GM12801 (cell line): ENCODE results near the gene PDIA2.

Experiments
- TF ChIP-seq, protein P1 (sequence below): IDR thresholded peaks from one replicate; pipeline ENCODE4 v1.5.1; 2011; ENCODE audit warnings: control low read depth; ENCODE audit not compliant: insufficient read length; ENCODE audit errors: extremely low read depth

The PDIA2 gene, protein sequence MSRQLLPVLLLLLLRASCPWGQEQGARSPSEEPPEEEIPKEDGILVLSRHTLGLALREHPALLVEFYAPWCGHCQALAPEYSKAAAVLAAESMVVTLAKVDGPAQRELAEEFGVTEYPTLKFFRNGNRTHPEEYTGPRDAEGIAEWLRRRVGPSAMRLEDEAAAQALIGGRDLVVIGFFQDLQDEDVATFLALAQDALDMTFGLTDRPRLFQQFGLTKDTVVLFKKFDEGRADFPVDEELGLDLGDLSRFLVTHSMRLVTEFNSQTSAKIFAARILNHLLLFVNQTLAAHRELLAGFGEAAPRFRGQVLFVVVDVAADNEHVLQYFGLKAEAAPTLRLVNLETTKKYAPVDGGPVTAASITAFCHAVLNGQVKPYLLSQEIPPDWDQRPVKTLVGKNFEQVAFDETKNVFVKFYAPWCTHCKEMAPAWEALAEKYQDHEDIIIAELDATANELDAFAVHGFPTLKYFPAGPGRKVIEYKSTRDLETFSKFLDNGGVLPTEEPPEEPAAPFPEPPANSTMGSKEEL

DNA sequence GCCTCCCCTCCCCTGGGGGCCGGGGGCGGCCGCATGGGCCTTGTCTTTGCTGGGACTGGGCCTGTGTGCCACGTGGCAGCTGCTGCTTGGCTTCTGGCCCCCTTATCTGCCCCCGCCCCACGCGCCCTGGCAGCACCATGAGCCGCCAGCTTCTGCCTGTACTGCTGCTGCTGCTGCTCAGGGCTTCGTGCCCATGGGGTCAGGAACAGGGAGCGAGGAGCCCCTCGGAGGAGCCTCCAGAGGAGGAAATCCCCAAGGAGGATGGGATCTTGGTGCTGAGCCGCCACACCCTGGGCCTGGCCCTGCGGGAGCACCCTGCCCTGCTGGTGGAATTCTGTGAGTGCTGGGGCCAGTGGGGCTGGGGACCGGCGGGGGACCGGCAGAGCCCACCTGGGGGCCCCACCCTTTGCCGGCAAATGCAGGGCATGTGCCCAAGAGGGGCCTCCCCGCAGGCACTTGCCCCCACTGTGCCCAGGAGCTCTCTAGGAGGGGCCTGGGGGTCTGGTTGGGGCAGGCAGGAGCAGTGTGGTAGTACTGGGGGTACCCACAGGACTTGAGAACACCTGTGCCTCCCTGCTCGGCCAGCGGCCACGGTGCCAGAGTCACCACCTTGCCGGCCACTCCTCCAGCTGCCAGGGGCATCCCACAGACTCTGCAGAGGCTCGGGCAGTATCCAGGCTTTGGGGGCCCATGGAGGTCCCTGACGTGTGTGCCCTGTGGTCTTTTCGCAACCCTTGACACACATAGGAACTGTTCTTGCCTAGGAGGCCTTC is at the start of gene PDIA2:
PDIA2 (plus strand) TSS at position 132 of the 773 bp plus-strand sequence; CDS start at position 138, 6 bp downstream.
- TF ChIP-seq, protein P1, sequence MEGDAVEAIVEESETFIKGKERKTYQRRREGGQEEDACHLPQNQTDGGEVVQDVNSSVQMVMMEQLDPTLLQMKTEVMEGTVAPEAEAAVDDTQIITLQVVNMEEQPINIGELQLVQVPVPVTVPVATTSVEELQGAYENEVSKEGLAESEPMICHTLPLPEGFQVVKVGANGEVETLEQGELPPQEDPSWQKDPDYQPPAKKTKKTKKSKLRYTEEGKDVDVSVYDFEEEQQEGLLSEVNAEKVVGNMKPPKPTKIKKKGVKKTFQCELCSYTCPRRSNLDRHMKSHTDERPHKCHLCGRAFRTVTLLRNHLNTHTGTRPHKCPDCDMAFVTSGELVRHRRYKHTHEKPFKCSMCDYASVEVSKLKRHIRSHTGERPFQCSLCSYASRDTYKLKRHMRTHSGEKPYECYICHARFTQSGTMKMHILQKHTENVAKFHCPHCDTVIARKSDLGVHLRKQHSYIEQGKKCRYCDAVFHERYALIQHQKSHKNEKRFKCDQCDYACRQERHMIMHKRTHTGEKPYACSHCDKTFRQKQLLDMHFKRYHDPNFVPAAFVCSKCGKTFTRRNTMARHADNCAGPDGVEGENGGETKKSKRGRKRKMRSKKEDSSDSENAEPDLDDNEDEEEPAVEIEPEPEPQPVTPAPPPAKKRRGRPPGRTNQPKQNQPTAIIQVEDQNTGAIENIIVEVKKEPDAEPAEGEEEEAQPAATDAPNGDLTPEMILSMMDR = no peak

DNA sequence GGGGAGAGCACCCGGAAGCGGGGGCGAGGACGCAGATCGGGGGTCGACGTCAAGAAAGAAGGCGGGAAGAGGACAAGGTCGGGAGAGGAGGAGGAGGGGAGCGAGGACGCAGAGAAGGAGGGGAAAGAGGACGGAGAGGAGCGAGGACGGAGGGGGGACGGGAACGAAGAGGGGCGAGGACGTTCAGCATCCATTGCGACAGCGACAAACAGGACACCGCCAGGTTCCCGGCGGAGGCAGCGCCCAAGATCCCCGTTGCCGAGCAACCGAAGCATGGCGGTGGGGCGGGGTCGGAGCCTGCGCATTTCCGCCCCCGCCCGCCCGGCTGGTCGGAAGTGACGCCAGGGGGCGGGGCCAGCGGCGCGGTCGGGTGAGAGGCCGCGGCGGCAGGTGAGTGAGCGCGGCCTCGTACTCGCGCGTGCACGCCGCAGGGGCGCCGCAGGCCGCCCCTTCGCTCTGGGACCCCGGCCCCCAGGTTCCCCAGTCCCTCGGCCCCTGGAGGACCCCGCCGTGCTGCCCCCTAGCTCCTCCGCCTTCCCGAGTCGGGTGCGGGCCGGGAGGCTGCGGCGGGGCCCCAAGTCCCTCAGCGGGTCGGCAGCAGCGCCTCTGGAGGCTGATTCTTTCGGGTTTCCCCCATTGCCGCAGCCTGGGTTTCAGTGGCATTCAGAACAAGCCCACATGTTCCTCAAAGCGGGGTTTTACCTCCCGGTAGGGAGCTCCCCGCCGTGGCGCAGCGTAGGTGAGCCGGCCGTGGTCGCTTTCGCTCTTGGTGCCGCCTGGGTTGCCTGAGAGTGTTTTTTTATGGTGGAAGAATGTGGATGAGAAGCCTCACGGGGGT is 48.3 kb upstream of the PDIA2 start, which contains the start of gene FAM234A:
FAM234A (plus strand) TSS at position 354 of the 838 bp plus-strand sequence. CDS start 19,593 bp downstream, outside the sequence.
- TF ChIP-seq, protein P1 = no peak

DNA sequence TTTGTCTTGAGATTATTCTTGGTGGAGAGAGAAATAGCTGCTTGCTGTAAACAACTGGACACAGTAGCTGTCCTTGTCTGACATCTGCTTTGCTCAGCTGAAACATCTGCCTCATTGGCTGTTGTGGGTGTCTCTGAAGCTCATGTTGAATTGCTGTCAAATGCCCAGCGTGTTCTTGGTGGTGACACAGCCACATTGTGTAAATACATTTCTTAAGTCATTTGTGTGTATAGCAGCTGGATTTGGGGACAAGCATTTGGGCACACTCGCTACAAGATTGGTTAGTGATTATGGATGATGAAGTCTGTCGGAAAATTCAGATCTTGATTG is 43.1 kb upstream of the PDIA2 start:
- TF ChIP-seq, protein P1 = no peak

DNA sequence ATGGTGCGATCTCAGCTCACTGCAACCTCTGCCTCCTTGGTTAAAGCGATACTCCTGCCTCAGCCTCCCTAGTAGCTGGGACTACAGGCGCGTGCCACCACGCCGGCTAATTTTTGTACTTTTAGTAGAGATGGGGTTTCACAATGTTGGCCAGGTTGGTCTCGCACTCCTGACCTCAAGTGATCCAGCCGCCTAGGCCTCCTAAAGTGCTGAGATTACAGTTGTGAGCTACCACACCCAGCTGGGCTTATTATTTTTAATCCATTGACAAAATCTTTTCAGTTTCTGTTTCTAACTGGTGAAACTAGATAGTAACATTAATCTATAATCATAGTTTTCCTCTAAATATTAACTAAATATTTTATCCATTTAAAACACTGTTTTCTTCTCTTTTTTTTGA is 42.4 kb upstream of the PDIA2 start:
- TF ChIP-seq, protein P1 = no peak

DNA sequence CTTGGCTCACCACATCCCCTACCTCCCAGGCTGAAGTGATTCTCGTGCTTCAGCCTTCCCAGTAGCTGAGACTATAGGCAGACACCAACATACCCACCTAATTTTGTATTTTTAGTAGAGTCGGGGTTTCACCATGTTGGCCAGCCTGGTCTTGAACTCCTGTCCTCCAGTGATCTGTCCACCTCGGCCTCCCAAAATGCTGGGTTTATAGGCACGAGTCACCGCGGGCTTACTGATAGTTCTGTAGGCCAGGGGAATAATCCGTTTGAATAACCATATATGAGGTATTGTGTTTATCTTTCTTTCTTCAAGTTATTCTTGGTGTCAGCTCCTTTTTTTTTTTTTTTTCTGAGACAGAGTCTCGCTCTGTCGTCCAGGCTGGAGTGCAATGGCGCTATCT is 40.7 kb upstream of the PDIA2 start:
- TF ChIP-seq, protein P1 = no peak

DNA sequence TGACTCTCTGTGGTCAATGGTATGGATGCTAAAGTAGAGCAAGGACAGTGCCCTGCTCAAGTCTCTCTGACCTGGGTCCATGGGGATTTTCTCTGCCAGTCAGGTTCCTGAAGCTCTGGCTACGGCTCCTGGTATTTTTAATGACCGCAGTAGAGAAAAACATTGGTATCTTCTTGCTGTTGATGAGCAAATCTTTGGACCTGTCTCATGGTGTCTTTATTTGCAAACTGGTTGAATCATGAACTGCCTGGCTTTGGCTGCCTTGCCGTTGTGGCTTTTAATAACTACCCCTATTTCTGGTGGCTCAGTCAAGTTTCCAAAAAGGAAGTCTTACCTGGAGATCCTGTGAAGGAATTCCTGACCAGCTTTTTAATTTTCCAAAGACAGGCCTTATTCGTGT is 39.6 kb upstream of the PDIA2 start:
- TF ChIP-seq, protein P1 = no peak

DNA sequence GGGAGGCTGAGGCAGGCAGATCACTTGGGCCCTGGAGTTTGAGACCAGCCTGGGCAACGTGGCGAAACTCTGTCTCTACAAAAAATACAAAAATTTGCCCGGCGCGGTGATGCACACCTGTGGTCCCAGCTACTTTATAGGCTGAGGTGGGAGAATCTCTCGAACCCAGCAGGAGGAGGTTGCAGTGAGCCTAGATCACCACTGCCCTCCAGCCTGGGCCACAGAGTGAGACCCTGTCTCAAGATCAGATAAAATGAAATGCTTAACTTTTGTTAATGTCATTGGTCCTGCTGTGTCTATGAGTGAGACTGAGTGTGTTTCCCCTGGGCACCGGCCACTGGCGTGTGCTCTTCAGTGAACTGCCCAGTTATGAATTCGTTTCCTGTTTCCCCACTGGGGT is 37.9 kb upstream of the PDIA2 start:
- TF ChIP-seq, protein P1 = no peak
